Osteoblast (primary cell): ENCODE results near the gene UBE2H. TPM values are rescaled to one million over a fixed set of nuclear protein-coding genes. Genes with fewer than 3 reads are reported as not detected.

Experiments used
- DNase-seq: peaks from one replicate; pipeline ENCODE4 v3.0.0; 2011; ENCODE audit warnings: low spot score, mixed read lengths; ENCODE audit not compliant: insufficient read length; ENCODE audit errors: missing footprints
- H2AFZ ChIP-seq: 2 replicates; pipeline ENCODE4 v1.6.0; 2011; ENCODE audit warnings: mild to moderate bottlenecking, low read length
- H3K27ac ChIP-seq: 2 replicates; pipeline ENCODE4 v1.5.1; 2011; ENCODE audit warnings: mild to moderate bottlenecking, low read depth, low read length, moderate library complexity
- H3K27me3 ChIP-seq: 2 replicates; pipeline ENCODE4 v1.6.0; 2012; ENCODE audit warnings: mild to moderate bottlenecking, control low read depth, inconsistent platforms, low read length, moderate library complexity; ENCODE audit not compliant: insufficient read depth
- H3K36me3 ChIP-seq: 2 replicates; pipeline ENCODE4 v1.5.1; 2011; ENCODE audit warnings: mild to moderate bottlenecking, low read length, control low read depth, moderate library complexity; ENCODE audit not compliant: insufficient read depth
- H3K4me1 ChIP-seq: 2 replicates; pipeline ENCODE4 v1.5.1; 2011; ENCODE audit warnings: mild to moderate bottlenecking, low read length, control low read depth, moderate library complexity; ENCODE audit not compliant: insufficient read depth
- H3K4me2 ChIP-seq: 2 replicates; pipeline ENCODE4 v1.6.0; 2011; ENCODE audit warnings: mild to moderate bottlenecking, low read length; ENCODE audit not compliant: insufficient read depth
- H3K4me3 ChIP-seq: fragments of 200-600 bp; sonication (generic); 3 replicates; pipeline ENCODE4 v1.5.1; 2012; ENCODE audit warnings: mild to moderate bottlenecking, low read length, inconsistent platforms; ENCODE audit not compliant: insufficient read depth
- H3K79me2 ChIP-seq: 2 replicates; pipeline ENCODE4 v1.6.0; 2012; ENCODE audit warnings: mild to moderate bottlenecking, low read length, control low read depth, inconsistent platforms; ENCODE audit not compliant: insufficient read depth
- H3K9me3 ChIP-seq: 2 replicates; pipeline ENCODE4 v1.5.1; 2011; ENCODE audit warnings: low read depth, low read length, control low read depth
- H4K20me1 ChIP-seq: 2 replicates; pipeline ENCODE4 v1.6.0; 2012; ENCODE audit warnings: mild to moderate bottlenecking, low read length, control low read depth; ENCODE audit not compliant: insufficient read depth
- total RNA-seq: library from RNA; depleted of rRNA; stranded (reverse); fragments of >200 nt; gene quantifications from 2 replicates; pipeline ENCODE4 v1.2.3, GENCODE V29; 2012
- TF ChIP-seq, protein P1 (sequence below): IDR thresholded peaks from 2 replicates; pipeline ENCODE4 v1.5.1; 2011; ENCODE audit warnings: mild to moderate bottlenecking, low read depth, low read length, moderate library complexity; ENCODE audit errors: extremely low read depth

The UBE2H gene
- total RNA-seq, 1 donor: 61.2 TPM

DNA sequence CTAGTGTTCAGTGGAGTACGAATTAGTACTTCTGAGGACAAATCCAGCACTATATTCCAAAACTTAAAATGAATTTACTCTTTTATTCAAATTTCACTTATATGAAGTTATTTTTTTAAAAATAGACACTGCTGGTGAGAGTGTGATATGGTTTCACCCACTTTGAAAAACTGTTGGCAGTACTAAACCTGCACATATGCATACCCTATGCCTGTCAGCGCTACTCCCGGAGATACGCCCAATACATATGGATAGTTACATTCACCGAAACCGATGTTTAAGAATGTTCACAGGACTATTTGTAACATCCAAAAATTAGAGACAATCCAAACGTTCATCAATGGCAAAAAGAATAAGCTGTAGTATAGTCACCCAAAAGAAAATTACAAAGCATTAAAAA is 69.6 kb downstream of the UBE2H start:
- peaks cover 17% of the 10 kb centered on the region for H4K20me1 ChIP-seq
- H3K4me2 ChIP-seq: no peak overlapping the region
- H3K4me3 ChIP-seq: no peak overlapping the region
- H3K36me3 ChIP-seq: peaks cover under 1% of the 10 kb centered on the region
- DNase-seq: no peak
- peaks cover 53% of the 10 kb centered on the region for H3K79me2 ChIP-seq
- no peaks in the 10 kb centered on the region for H3K9me3 ChIP-seq
- no peak overlapping the region for H2AFZ ChIP-seq
- peaks cover 29% of the 10 kb centered on the region for H3K4me1 ChIP-seq
- no peaks in the 10 kb centered on the region for H3K27me3 ChIP-seq
- H3K27ac ChIP-seq: peak overlapping the region; percentile 34
- TF ChIP-seq, protein P1, sequence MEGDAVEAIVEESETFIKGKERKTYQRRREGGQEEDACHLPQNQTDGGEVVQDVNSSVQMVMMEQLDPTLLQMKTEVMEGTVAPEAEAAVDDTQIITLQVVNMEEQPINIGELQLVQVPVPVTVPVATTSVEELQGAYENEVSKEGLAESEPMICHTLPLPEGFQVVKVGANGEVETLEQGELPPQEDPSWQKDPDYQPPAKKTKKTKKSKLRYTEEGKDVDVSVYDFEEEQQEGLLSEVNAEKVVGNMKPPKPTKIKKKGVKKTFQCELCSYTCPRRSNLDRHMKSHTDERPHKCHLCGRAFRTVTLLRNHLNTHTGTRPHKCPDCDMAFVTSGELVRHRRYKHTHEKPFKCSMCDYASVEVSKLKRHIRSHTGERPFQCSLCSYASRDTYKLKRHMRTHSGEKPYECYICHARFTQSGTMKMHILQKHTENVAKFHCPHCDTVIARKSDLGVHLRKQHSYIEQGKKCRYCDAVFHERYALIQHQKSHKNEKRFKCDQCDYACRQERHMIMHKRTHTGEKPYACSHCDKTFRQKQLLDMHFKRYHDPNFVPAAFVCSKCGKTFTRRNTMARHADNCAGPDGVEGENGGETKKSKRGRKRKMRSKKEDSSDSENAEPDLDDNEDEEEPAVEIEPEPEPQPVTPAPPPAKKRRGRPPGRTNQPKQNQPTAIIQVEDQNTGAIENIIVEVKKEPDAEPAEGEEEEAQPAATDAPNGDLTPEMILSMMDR: no peak

DNA sequence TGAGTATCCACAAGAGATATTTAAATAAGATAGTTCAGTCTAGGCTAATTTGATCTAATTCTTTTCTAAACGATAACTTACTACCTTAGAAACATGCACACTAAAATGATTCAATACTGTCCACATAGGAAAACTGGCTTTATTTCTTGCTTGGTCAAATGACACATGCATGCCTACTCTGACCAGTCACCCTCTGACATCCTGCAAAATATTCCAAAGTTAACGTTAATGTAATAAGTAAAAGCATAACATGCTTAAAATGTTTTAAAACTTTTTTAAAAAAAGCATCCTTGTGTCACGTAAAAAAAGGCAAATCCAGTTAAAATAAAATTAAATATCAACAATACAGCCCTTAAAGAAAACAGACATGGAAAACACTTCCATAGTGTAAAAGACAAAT is 70.2 kb downstream of the UBE2H start:
- Histone ChIP-seq H3K9me3 (no peaks in the 10 kb centered on the region), H3K79me2 (peaks cover 53% of the 10 kb centered on the region), H3K27ac (peak overlapping the region; percentile 64), H3K4me3 (no peak overlapping the region), H3K4me1 (peaks cover 30% of the 10 kb centered on the region), H2AFZ (no peak overlapping the region), H3K27me3 (no peaks in the 10 kb centered on the region), H4K20me1 (peaks cover 23% of the 10 kb centered on the region), H3K36me3 (peaks cover 6% of the 10 kb centered on the region), H3K4me2 (peak overlapping the region; percentile 46)
- TF ChIP-seq, protein P1: no peak
- peak; percentile 48 for DNase-seq

DNA sequence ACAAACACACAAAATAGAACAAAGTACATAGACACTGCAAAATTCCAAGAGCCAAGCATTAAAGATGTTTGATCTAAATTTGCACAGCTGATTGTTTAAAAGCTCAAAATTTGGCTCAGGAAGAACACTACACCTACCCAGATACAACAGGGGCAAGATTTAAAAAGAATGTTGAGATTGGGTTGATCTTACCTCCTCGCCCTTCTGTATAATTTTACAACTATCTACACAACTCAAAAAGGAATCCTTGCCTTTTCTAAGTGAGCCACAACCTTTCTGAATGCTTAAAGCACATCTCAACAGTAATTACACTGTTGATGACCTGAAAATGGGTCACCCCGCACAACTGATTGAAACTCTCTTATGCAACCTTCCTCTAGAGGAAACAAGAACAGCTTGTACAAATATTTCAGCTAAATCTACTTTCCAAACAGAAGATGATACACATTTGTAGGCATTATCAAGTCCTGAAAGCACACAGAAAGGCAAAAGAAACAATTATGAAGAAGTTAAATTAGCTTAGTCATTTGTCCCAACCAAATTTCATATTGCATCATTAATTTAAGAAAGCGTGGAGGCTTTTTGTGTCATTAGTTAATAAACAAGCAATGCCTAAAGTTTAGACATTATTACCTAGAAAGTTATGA is 75.5 kb downstream of the UBE2H start:
- TF ChIP-seq, protein P1: no peak
- H3K36me3 ChIP-seq: peaks cover 6% of the 10 kb centered on the region
- no peak for DNase-seq
- H4K20me1 ChIP-seq: peaks cover 27% of the 10 kb centered on the region
- H3K4me2 ChIP-seq: no peak overlapping the region
- H3K27me3 ChIP-seq: no peaks in the 10 kb centered on the region
- H3K27ac ChIP-seq: no peak overlapping the region
- H3K4me3 ChIP-seq: no peak overlapping the region
- no peaks in the 10 kb centered on the region for H3K9me3 ChIP-seq
- no peak overlapping the region for H2AFZ ChIP-seq
- H3K4me1 ChIP-seq: peaks cover 29% of the 10 kb centered on the region
- H3K79me2 ChIP-seq: peaks cover 43% of the 10 kb centered on the region

DNA sequence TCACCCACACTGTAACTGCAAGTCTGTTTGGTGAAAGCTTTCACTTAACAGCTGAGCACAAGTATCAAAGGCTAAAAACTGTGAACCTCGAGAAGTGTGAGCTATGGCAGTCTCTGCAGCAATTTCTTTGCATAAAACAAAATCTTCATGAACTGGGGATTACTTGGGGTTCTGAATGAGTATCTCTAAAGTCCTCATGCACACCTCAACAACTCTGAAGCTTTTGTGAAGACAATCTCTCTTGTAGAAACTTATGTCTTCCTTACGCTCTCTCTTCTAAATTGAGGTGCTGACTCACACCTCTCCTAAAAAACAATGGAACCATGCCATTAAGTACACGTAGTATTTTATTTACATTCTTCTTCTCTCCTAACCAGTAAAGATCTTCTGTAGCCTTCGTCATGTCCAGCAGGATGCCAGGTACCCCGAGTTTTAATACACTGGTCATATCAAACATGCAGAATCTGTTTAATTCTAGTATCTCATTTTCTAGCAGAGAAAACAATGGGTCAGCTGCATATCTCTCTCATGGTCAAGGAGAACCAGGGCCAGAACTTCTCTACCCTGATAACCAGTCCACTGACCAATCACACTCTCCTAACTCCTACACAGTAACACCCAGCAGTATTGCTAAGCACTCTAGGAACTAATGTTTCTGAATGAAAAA is 76.9 kb downstream of the UBE2H start:
- peaks cover 35% of the 10 kb centered on the region for H3K79me2 ChIP-seq
- TF ChIP-seq, protein P1: no peak
- peaks cover 22% of the 10 kb centered on the region for H4K20me1 ChIP-seq
- H3K9me3 ChIP-seq: no peaks in the 10 kb centered on the region
- H3K4me3 ChIP-seq: no peak overlapping the region
- peak; percentile 88 for DNase-seq
- H2AFZ ChIP-seq: no peak overlapping the region
- peak overlapping the region; percentile 57 for H3K27ac ChIP-seq
- H3K4me2 ChIP-seq: peak overlapping the region; percentile 68
- no peaks in the 10 kb centered on the region for H3K27me3 ChIP-seq
- H3K4me1 ChIP-seq: peaks cover 21% of the 10 kb centered on the region
- peaks cover 6% of the 10 kb centered on the region for H3K36me3 ChIP-seq
